ENCODE results near the gene C11orf91.
"Not testable (repeated sequence)": the region's sequence is repeated elsewhere in the genome, so short reads cannot be mapped to it uniquely, and the experiment has no call there.

The C11orf91 gene

DNA sequence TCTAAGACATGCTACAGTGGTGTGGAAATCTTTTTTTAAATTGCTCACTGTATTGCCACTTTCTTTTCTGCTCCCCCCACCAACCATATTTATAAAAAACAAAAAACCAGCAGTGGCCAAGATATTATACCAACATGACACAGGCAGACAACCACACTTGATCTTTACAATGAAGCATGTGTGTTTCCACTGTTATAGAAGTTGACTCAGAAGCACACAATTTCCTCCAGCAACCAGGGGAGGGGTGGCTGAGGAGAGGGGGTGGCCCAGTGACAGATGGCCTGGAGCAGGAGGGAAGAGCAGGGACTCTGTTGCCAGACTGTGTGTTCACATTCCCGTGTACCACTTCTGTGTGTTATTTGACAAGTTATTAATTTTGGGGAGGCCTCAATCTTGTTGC, 20.8 kb upstream of the C11orf91 start:
- no peak for DNase-seq

- no peak for DNase-seq
These were observed 19.0 kb upstream of the C11orf91 start for GRCh38 chr11:33719587-33719986.

- DNase-seq, result no peak
These were observed 17.8 kb upstream of the C11orf91 start for GRCh38 chr11:33718440-33718839.

GRCh38 chr11:33716243-33716642, 15.6 kb upstream of the C11orf91 start:
- no peak for DNase-seq

- no peak for DNase-seq
These were observed 13.3 kb upstream of the C11orf91 start for GRCh38 chr11:33713856-33714398.

DNA sequence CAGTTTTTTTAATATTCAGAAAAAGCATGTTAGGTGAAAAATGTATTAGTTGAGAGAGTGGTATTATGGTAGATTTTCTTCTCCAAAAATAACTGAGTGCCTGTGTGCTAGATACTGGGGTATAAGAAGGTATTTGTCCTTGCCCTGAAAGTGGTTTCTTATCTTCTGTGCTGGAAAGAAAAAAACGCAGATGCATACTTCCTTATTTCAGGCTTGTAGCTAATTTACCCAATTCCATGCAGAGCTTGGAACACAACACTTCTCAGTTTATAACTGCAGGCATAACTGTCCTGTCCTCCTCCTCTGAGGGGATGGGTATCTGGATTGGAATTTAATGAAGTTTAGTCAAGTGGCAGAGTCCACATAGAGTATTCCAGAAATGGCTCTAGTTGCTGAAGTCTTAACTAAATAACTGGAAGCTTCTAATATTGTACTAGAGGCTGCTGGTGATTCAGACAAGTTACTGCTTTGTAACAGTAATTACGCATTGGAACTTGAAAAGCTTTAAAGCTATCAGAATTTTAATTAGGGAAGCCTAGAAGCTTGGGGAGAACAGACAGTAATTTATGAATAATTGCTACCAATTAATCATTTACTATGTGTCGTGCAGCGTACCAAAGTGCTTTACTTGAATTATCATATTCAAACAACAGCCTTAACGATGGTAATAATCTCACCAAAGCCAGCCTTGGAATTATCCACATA, 12.7 kb upstream of the C11orf91 start:
- DNase-seq, result no peak

DNA sequence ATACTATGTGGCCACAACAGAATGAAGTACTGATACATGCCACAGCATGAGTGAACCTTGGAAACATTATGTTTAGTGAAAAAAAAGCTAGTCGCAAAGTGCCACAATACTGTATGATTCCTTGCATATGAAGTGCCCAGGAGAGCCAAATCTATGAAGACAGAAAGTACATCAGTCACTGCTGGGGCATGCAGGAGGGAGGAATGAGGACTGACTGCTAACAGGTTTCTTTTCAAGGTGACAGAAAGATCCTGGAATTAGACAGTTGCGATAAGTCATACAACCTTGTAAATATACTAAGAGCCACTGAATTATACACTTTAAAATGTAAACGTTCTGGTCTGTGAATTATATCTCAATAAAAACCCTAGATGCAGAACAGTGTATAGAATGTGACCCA, 11.8 kb upstream of the C11orf91 start:
- DNase-seq, result no peak

- no peak for DNase-seq
These were observed 8.8 kb upstream of the C11orf91 start for GRCh38 chr11:33709466-33709865.

DNA sequence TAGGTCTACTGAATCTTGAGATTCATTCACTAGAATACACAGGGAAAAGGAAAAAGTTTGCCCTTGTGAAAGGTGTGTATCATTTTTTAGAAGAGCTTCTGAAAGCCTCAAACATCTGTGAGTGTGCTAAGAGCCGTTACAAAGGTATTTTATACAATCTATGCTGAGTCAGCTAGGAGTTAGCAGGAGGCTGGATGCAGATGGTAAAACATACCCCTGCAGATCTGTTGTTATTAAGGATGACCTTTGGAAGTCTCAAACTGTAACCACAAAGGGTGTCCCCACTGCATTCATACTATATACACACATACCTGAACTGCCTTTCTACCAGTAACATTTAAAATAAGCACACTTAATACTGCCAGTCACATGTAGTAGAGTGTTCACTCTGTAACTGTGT, 8.4 kb upstream of the C11orf91 start:
- no peak for DNase-seq

GRCh38 chr11:33707831-33708230, 7.2 kb upstream of the C11orf91 start:
- DNase-seq, result not testable (repeated sequence)

- no peak for DNase-seq
These were observed 6.3 kb upstream of the C11orf91 start for GRCh38 chr11:33706966-33707365.

- no peak for DNase-seq
These were observed 5.9 kb upstream of the C11orf91 start for GRCh38 chr11:33706546-33706945.

DNA sequence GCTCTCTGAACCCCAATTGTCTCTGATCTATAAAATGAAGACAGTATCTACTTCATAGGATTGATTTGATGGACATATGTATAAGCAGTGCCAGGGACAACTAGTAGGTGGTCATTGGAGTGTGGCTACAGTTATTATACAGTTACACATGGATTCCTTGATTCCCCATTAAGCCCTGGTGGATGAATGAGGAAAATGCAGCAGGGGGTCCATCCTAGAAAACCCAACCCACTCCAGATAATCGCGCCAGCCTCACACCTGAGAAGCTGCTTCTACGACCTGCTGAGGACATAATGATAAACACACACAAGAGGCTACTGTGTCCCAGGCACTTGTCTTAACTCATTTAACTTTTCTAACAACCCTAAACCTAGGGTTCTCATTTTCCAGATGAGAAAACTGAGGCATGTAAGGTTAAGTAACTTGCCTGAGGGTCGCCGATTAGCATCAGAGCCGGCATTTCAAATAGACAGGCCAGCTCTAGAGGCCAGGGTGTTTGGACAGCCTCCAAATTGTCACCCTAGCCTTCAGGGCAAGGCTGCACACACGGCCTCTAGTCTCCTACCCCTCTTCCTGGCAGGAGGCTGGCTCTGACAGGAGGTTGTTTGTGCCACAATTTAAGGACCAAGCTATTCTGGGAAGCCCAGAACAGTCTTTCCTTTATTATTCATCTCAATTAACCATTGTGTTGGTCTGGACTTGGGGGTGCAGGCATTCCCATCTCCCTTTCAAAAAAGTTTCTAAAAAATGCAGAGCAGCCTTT, 3.8 kb upstream of the C11orf91 start:
- no peak for DNase-seq

GRCh38 chr11:33703788-33704187, 3.2 kb upstream of the C11orf91 start:
- DNase-seq, result no peak

DNA sequence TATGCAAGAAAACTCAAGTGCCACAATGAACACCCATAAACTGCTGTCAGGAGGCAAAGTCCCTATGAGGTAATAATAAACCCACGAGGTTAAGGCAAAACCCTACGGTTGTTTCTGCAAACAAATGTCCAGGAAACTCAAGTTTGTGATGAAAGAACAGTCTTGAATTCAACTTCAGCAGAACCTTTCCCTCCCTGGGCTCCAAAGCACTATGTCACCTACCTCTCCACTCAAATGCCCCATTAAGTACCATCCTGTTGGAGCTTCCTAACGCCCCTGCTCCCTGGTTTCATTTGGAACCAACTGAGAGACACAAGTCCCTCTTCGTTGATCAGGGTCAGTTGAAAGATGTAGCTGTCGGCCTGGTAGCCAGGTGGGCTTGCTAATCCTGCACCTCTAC, 2.6 kb upstream of the C11orf91 start:
- DNase-seq, result no peak

DNA sequence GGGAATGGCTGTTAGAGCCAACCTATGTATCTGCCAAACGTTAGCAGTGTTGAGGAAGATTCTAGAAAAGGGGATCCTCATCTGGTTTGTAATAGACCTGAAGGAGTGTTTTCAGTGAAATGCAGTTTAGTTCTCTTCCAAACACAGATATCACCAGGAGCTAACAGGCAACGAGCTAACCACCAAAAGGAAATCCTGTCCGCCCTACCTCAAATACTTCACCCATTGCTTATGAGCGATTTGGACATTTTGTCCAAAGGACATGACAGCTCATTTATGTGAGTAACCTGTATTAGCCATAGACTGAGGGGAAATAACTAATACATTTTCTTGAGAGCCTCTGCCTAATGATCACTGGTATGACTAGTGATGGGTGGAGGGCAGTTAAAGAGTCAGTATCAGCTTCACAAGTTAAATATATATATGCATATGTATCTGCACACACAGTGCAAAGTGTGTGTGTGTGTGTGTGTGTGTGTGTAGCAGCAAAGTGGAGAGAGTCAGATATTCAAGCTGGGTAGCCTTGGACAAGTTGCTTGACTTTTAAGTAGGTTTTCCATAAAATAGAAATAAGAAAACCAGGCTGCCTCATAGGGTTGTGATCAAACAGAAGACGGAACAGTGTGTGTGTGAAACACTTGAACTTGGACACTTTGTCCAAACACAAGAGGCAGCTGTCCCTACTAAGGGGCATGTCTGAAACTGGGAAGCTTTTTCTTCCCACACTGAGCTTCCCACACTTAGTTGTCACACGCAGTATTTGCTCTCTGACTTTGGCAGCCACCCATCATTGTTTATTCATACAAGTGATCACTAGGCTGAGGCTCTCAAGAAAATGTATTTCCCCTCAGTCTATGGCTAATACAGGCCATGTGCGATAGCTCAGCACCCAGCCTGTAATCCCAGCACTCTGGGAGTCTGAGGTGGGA, 940 bp upstream of the C11orf91 start:
- no peak for DNase-seq

DNA sequence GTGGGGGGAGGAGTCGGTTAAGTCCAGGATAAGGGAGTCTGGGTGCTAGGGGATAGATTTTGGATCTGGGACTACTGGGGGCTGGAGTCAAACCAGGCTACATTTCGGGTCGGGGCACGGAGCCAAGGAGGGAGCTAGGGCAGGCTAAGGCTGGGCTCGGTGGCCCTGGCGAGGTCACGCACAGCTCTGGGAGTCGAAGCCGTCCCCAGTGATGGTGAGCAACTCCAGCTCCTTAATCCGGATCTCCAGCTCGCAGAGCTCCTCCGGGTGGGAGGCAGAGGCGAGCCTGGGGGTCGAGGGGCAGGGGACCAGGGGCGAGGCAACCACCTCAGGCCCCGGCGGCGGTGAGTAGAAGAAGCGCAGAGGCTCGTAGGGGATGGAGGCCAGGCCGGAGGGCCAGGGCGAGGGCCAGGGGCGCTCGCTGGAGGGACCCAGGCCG, 544 bp downstream of the C11orf91 start:
- no peak for DNase-seq

- no peak for DNase-seq
These were observed 1.0 kb downstream of the C11orf91 start for GRCh38 chr11:33699515-33700062.

GRCh38 chr11:33698921-33699320, 1.7 kb downstream of the C11orf91 start:
- DNase-seq, result no peak

DNA sequence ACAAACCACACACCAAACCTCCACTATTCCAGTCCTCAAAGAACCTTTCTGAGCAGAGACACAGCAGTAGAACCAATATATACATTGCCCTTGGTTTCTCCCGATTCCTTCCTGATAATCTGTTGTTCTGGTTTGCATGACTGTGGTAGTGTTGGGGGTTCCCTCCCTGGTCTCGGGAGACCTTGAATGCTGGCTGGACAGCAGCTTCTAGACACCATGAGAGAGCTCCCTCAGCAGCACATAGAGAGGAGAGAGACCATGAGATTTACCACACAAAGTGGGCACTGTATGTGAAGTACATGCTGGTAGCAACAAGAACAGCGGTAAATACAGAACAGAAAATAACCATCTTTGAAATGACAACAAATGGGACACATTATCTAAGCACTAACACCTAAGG, 2.6 kb downstream of the C11orf91 start:
- no peak for DNase-seq

- no peak for DNase-seq
These were observed 3.5 kb downstream of the C11orf91 start for GRCh38 chr11:33696931-33697638.

- DNase-seq, result no peak
These were observed 4.2 kb downstream of the C11orf91 start for GRCh38 chr11:33696411-33696810.
